Limb (tissue), 2 donors: ENCODE measurements around the gene SLC19A1.
A peak's percentile ranks its signal among the peaks of the same experiment; 100 is the strongest.

ENCODE experiments used
- DNase-seq, 2 donors: peaks; one replicate each; pipeline ENCODE4 v3.0.0-alpha.2; 2016; ENCODE audit errors: extremely low spot score in 2 of 2

Gene SLC19A1

GRCh38 chr21:45457832-45458172 lies 84.4 kb downstream of the SLC19A1 start:
- no peak for DNase-seq

GRCh38 chr21:45457161-45457831 lies 84.9 kb downstream of the SLC19A1 start:
- no peak for DNase-seq

- DNase-seq = no peak
Measured at GRCh38 chr21:45456584-45457160, 85.6 kb downstream of the SLC19A1 start.

GRCh38 chr21:45455674-45456583 lies 86.3 kb downstream of the SLC19A1 start:
- DNase-seq = no peak

- DNase-seq = peak in 1 of 2 donors; percentile 66
Measured at GRCh38 chr21:45454926-45455673, 87.1 kb downstream of the SLC19A1 start.

GRCh38 chr21:45454060-45454925 lies 87.9 kb downstream of the SLC19A1 start:
- no peak for DNase-seq

GRCh38 chr21:45453308-45453950 lies 88.8 kb downstream of the SLC19A1 start:
- DNase-seq = no peak

- no peak for DNase-seq
Measured at GRCh38 chr21:45452696-45453307, 89.4 kb downstream of the SLC19A1 start.

GRCh38 chr21:45451771-45452182 lies 90.5 kb downstream of the SLC19A1 start:
- DNase-seq = no peak

GRCh38 chr21:45451091-45451740 lies 91.0 kb downstream of the SLC19A1 start:
- DNase-seq = no peak

- DNase-seq = no peak
Measured at GRCh38 chr21:45450423-45451090, 91.7 kb downstream of the SLC19A1 start.

- no peak for DNase-seq
Measured at GRCh38 chr21:45449658-45450422, 92.4 kb downstream of the SLC19A1 start.

- DNase-seq = no peak
Measured at GRCh38 chr21:45448810-45449657, 93.2 kb downstream of the SLC19A1 start.

GRCh38 chr21:45448283-45448809 lies 93.9 kb downstream of the SLC19A1 start:
- DNase-seq = no peak
